ENCODE results near the gene PIK3R6.

Gene PIK3R6

DNA sequence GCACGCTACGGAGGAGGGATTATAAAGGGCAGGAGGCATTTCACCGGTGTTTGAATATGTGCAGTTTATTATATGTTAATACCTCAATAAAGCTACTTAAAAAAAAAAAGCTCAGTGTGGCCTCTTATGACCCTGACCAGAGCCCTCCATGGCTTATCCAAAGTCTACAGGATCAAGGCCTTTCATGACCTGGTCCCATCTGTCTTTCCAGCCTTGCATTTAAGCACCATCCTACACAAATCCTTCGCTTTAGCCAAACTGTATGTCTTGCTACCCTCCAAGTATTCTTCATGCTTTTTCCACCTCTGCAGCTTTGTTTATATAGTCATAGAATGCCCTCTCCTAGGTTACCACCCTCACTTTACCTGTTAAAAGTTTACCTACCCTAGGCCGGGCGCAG is 74.8 kb downstream of the PIK3R6 start:
- DNase-seq, result no peak

DNA sequence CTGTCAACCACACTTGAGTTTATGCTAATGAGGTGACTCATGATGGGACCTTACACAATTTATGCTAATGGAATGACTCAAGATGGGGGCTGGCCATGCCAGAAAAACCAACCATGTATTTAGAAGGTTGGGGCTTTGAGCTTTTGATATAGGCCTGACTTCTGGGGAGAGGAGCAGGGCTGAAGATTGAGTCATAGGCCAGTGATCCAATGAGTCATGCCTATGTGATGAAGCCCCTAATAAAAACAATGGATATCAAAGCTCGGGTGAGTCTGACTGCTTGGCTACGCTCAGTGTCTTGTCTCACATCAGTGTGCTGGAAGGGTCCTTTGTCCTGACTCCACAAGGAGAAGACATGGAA is 75.6 kb downstream of the PIK3R6 start:
- DNase-seq, result no peak

DNA sequence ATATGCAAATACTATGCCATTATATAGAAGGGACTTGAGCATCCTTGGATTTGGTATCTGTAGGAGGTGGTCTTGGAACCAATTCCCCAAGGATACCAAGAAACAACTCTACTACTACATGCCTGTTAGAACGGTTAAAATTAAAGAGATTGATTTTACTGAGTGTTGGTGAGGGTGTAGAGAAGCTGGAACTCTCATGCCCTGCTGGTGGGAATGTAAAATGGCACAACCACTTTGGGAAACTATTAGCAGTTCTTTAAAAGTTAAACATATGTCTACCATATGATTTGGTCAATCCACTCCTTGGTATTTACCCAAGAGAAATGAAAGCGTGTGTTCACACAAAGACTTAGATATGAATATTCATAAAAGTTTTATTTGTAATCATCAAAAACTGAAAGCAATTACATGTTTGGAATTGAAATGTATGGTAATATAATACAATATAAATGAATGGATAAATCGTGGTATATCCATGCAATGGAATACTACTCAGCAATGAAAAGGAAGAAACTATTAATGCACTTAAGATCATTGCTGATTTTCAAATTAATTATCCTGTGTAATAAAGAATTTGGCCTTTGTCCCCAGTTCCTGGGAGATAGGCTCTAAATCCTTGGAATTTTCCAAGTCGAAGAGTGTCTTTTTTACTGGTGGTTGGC is 76.1 kb downstream of the PIK3R6 start:
- no peak for DNase-seq

DNA sequence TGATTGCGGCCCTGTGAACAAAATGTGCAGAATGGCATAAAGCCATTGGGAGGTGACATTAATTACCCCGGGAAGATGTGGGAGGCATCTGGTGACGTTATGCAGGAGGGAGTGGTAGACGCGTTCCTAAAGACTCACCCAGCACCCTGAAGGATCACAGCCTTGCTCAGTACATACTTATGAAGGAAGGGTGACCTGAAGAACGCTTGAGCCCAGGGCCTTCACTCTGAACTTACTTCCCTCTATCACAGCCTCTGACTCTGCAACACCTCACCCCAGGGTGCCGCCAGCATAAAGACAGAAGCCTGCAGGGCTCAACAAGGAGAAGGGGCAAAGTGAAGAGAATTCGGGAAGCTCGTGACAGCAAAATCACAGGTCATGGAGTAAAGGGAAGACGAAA is 77.7 kb downstream of the PIK3R6 start:
- no peak for DNase-seq

DNA sequence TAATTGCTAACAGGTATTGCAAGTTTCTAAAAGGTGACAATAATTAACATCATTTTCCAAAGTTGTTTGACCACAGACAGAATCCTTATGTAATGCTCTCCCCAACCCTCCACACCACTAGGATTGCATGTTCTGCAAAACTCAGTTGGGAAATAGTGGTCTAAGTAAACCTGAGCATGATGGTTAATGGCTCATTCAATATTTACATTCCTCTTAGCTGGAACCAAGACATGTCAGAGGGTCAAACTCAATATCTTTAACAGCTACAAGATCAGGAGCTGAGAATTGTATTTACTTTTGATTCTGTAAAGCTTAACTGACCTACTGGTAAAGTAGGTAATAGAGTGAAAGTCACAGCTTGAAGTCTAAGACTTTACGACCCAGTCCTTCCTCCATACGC is 78.5 kb downstream of the PIK3R6 start:
- DNase-seq, result no peak

DNA sequence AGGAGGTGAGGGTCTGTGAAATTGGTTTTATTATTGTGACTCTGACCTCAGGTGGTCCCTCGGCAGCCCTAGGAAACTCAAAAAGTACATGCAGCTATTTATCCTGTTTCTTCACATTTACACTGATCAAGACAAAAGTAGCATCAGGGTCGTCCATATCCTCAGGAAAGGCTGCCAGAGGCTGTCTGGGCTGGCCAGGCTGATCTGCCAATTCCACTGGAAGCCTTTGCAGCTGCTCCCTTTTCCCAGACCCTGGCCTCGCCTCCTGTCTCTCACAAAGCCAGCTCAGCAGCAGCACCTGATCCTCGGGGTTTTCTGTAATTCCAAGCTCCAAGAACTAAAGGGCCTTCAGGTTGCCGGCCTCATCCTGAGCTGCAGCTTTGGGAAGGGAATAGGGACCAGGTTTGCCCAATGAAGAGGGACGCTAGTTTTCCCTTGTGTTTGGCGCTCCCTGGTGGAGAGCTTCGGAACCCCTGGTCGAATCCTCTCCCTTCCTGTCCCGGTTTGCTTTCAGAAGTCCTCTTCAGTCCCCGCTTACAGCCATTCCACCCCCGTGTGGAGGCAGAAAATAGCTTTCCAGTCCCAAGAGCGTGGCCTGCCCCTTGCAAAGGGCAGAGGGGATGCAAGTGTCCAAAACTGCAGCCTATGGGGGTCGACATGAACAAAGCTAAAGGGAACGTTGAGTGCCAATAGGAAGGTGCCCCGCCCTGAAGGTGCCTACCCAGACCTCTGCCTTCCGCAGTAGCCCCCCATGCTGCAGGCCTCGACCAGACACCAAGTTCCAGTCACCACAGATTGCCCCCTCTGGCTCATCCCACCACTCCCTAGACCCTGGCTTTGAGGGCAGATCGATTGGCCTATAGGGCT is 81.7 kb downstream of the PIK3R6 start:
- peak; percentile 7 to 49 (median 32) for DNase-seq

DNA sequence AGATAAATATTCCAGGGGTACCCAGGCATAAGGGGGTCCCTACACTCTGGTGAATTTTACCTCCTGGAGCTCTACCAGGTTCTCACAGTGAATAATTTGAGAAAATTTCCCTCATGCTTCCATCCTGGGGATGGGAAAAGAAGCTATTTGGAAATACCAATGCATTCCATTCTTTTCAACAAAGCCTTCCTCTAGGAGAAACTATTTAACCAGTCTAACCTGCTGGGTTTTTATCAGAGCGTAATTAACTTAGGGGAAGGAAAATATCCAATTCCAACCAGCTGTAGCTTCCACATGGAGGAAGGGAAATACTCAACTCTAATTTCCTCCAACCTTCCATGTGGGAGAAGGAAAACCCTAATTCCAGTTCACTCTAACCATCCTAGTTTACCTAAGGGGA is 85.3 kb downstream of the PIK3R6 start:
- DNase-seq, result no peak

DNA sequence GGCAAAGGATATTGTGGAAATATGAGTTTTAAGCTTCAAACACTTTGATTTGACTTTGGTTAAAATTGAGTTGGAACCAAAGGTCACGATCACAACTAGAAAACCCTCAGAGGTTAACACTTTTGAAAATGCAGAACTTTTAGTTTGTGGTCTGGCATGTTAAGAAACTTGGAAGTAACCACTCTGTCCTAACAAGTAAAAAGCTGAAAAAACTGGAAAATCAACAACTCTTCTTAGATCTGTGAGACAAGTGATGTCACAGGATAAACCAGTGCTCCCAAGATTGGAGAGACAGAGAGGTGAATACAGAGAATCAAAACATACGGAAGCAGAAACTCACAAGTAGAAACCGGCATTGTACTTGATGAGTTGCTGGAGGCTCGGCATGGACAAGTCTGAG is 85.7 kb downstream of the PIK3R6 start:
- DNase-seq, result no peak

DNA sequence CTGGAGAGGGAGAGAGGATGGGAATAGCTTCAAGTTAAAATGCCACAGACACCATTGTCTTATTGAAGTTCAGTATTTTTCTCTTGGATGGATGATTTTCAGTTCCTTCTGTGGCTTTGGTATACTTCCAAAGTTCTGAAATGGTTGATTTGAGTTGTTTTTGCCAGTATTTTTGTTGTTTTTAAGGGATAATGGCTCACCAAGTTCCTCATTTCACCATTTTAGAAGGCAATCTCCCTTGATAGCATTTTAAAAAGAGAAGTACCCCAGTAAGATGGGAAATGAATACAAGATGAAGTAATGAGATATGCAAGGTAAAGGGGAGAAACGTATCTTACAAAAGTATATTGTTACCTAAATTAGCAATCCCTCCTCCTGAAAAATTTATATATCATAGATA is 90.6 kb downstream of the PIK3R6 start:
- no peak for DNase-seq

DNA sequence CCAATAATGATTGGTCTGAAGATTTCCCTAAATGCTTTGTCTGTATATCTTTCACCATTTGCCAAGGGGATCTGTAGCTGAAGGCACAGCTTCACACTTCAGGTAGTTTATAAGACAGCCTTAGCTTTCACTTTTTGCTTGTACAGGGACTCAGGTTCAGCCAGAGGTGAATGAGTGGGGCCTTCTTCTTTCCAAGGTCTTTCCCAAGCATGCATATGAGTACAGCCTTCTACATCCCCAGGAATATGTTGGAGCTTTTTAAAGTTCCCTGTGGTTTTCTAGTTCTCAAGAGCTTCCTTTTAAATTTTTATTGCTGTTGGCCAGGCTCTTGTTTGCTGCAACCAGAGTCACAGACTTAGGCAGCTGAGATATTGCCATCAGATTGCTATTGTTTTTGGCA is 91.2 kb downstream of the PIK3R6 start:
- no peak for DNase-seq

DNA sequence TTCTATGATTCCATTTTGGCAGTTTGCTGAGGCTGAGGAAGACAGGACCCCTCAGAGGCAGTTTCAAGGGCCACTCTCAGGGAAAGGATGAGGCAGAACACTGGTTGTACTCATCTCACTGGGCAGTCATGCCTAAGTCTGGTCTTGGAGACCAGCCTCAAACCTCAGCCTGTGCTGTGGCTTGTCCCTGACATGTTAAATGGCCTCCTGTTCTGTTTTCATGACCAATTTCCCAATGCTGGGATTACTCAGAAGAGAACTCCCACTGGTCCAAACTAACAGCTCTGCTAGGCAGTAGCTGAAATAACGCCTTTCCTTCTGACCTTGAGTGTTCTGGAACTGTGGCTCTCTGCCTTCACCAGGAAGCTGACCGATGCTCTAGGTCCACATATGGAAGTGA is 100.7 kb downstream of the PIK3R6 start:
- no peak for DNase-seq

DNA sequence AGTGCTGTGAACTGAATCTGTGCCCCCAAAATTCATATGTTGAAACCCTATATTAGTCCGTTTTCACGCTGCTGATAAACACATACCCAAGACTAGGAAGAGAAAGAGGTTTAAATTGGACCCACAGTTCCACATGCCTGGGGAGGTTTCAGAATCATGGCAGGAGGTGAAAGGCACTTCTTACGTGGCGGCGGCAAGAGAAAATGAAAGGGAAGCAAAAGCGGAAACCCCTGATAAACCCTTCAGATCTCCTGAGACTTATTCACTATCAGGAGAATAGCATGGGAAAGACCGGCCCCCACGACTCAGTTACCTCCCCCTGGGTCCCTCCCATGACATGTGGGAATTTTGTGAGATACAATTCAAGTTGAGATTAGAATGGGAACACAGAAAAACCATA is 105.5 kb downstream of the PIK3R6 start:
- no peak for DNase-seq

DNA sequence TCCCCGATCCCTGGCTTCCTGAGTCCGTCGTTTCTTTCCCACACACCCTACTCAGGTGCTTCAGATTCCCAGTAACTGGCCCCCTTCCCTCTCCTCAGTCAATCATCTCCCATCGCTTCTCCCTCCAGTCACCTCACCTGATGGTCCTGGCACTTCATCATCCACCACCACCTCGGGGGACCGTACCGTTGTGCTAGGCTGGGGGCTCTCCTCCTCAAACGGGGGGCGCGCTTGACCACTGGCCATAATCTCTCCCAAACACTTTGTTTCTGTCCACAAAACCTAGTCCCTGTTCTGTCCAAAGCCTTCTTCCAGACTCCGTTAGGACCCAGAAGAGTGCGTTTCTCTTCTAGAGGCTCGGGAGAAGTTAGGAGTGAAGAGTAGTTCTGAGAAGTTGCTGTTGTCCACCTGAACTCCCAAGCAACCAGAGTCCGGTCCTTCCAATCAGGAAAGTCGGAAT is 109.3 kb downstream of the PIK3R6 start, which contains the start of gene SPDYE4:
Gene SPDYE4, minus strand, starts transcription at position 410 of the 460 bp plus-strand sequence. Its CDS starts 164 bp downstream, at position 246.
- no peak for DNase-seq

DNA sequence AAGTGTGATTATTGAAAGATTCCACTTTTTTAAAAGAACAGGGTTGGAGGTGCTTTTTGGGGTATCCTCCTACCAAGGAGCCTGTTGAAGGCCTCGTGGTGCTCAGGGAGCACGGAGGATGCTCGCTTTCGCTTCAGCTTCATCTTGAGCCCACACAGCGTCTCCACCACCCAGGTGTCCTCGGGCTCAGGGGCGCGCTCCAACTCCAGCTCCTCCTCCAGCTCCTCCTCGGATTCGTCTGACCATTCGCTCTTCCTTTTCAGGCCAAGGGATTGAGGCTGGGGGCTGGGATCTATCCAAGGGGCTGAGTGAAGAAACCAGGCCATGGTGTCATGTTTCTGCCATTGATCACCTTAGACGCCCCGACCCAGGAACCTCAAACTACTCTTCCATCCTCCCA is 110.3 kb downstream of the PIK3R6 start:
- DNase-seq, result no peak

DNA sequence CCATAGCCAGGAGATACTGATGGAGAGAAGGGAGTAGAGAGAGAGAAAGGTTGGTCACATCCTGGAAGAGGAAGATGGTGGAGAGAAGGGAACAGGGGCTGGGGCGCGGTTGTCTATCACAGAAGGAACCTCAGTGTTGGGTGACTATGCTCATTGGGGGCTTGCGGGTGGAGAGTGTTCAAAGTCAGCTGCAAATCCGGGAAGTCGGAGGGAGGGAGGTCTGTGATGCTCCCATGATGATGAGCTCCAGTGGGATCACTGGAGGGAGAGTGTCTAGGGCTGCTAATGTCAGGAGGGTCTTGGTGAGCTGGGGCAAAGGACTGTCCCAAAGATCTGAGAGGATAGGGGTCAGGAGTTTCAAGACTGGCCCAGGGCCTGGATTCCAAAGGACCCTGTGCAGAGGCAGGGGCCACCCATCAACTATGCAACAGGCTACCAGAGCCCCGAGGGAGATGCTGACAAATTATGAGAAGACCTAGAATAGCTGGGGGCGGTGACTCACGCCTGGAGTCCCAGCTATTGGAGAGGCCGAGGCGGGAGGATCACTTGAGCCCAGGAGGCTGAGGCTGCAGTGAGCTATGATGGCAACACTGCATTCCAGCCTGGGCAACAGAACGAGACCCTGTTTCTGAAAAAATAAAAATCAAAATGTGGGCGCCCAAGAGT is 111.8 kb downstream of the PIK3R6 start:
- no peak for DNase-seq

DNA sequence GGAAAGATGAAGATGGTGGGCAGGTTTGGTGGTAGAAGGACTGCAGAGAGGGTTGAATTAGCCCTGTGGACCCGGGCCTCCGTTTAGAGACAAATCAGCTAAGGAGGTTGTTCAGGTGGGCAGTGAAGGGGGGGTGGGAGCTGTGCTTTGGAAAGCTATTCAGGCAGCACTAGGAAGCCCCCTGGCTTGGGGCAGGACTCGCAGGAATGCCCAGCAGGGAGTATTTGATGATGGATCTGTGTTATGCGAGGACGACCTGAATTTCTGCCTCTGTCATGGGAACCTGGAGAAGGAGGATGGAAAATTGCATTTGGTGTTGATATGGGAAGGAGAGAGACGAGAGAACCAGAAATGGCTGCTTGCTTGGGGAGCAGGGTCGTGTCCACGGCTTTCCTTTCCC is 112.6 kb downstream of the PIK3R6 start:
- no peak for DNase-seq

DNA sequence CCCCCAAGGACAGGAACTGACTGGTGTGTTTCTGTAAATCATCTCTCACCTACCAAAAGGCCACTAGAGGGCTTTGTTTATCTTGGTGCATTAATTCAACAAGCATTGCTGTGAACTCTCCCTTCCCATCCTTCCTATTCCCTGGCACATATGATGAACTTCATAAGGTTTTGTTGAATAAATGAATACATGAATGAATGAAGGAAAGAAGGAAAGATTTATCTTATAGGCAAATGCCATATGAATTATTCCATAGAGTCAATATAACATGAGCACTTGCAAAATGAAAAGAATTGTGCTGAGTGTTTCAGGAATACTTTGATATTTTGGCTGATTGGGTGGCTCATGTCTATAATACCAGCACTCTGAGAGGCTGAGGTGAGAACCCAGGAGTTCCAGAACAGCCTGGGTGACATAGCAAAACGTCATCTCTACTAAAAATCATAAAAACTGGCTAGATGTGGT is 113.5 kb downstream of the PIK3R6 start:
- DNase-seq, result no peak

DNA sequence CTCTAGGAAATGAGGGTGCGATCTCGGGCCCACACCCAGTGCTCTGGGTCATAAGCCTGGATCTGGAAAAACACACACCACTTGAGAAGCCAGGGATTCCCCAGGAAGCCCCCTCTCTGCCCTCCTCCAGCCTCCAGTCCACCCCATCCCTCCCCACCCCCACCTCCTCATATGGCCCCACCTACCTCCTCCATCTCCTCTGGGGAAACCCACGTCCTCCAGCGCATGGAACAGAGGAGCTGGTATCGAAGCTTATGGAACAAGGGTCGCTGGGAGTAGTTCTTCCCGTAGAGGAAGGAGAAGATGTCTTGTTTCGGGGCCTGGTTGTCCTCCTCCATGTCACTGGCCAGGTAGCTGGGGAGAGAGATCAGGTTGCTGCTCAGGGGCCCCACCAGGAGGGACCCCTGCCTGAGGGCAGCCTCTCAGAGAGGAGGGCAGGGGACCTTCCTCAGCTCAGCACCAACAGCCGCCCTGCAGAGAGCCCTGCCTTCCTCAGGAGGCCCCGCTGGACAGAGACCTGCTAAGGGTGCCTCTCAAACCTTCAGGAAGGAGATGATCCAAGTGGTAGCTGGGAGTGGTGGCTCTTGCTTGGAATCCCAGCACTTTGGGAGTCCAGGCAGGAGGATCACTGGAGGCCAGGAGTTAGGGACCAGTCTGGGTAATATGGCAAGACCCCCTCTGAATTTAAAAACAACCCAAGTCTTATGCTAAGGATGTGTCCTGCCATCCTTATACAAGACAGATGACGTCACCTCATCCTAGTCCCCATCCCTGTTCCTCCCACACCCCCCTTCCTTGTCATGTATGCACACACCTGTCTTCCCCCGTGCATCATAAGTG is 114.1 kb downstream of the PIK3R6 start:
- no peak for DNase-seq

Data from activated CD4-positive, CD25-positive, alpha-beta regulatory T cell (primary cell).